HepG2 (cell line): ENCODE measurements around the gene POLR3K. TPM values are rescaled to one million over a fixed set of nuclear protein-coding genes. Genes with fewer than 3 reads are reported as not detected.
A peak's percentile ranks its signal among the peaks of the same experiment; 100 is the strongest.

Experiments
- CAMTA2 ChIP-seq: sonication (generic); formaldehyde crosslinking; IDR thresholded peaks from 2 replicates; pipeline ENCODE4 v1.4.0; 2020; ENCODE audit warnings: mild to moderate bottlenecking, missing genetic modification reagents, borderline replicate concordance
- HIVEP1 ChIP-seq: sonication (generic); formaldehyde crosslinking; IDR thresholded peaks from 2 replicates; pipeline ENCODE4 v1.4.0; 2020; ENCODE audit warnings: mild to moderate bottlenecking, missing genetic modification reagents
- HOXA3 ChIP-seq: sonication (generic); formaldehyde crosslinking; IDR thresholded peaks from 2 replicates; pipeline ENCODE4 v1.5.0; 2020; ENCODE audit warnings: missing genetic modification reagents
- HOXA7 ChIP-seq: sonication (generic); formaldehyde crosslinking; IDR thresholded peaks from 2 replicates; pipeline ENCODE4 v1.8.1; 2022; ENCODE audit warnings: mild to moderate bottlenecking, missing genetic modification reagents, moderate library complexity
- KAT8 ChIP-seq: IDR thresholded peaks from 2 replicates; pipeline ENCODE4 v1.6.1; 2016; ENCODE audit warnings: missing genetic modification reagents, missing compliant biosample characterization
- KLF13 ChIP-seq: sonication (generic); formaldehyde crosslinking; IDR thresholded peaks from 2 replicates; pipeline ENCODE4 v1.4.0; 2020; ENCODE audit warnings: mild to moderate bottlenecking, missing genetic modification reagents
- PHF20 ChIP-seq: sonication (generic); formaldehyde crosslinking; IDR thresholded peaks from 2 replicates; pipeline ENCODE4 v1.5.0; 2020; ENCODE audit warnings: mild to moderate bottlenecking, missing genetic modification reagents
- SAFB2 ChIP-seq: sonication (generic); formaldehyde crosslinking; IDR thresholded peaks from 2 replicates; pipeline ENCODE4 v1.5.1; 2020; ENCODE audit warnings: missing genetic modification reagents, low read depth, mild to moderate bottlenecking, borderline replicate concordance
- SETDB1 ChIP-seq: sonication (generic); formaldehyde crosslinking; IDR thresholded peaks from 2 replicates; pipeline ENCODE4 v1.5.1; 2020; ENCODE audit warnings: missing genetic modification reagents, mild to moderate bottlenecking, borderline replicate concordance
- TBX2 ChIP-seq: sonication (generic); formaldehyde crosslinking; IDR thresholded peaks from 2 replicates; pipeline ENCODE4 v1.5.0; 2020; ENCODE audit warnings: missing genetic modification reagents, mild to moderate bottlenecking, borderline replicate concordance
- ZNF180 ChIP-seq: sonication (generic); formaldehyde crosslinking; IDR thresholded peaks from 2 replicates; pipeline ENCODE4 v1.4.0; 2020; ENCODE audit warnings: low read depth, missing genetic modification reagents, borderline replicate concordance
- ZNF337 ChIP-seq: sonication (generic); formaldehyde crosslinking; IDR thresholded peaks from 2 replicates; pipeline ENCODE4 v1.5.1; 2020; ENCODE audit warnings: missing genetic modification reagents, low read depth, mild to moderate bottlenecking, borderline replicate concordance
- ZNF703 ChIP-seq: sonication (generic); formaldehyde crosslinking; IDR thresholded peaks from 2 replicates; pipeline ENCODE4 v1.5.1; 2020; ENCODE audit warnings: missing genetic modification reagents, mild to moderate bottlenecking, moderate library complexity, borderline replicate concordance
- polyA plus RNA-seq, 8 experiments: library from polyadenylated mRNA; depleted of rRNA in 3 of 8; stranded (reverse) in 7 of 8; unstranded in 1 of 8; fragments of >200 nt; fragmentation: Illumina TruSeq in 4 of 8; extraction: Trizol in 4 of 8; gene quantifications; 2 replicates each; pipeline versions ENCODE4 v1.2.1 to v1.2.3, GENCODE V29; 2011 to 2016; ENCODE audit warnings: low read depth in 4 of 8, missing spikeins in 1 of 8, mixed read lengths in 1 of 8; ENCODE audit not compliant: insufficient read depth in 1 of 8
- total RNA-seq, 5 experiments: library from RNA; depleted of rRNA; stranded (reverse); fragments of >200 nt; fragmentation: Illumina TruSeq; extraction: Trizol; gene quantifications; 2 replicates each; pipeline ENCODE4 v1.2.3, GENCODE V29; 2016; ENCODE audit warnings: low read depth in 1 of 5
- TF ChIP-seq, protein P1 (sequence below): sonication (generic); formaldehyde crosslinking; IDR thresholded peaks from 2 replicates; pipeline ENCODE4 v1.5.1; 2020; ENCODE audit warnings: missing genetic modification reagents, mild to moderate bottlenecking, borderline replicate concordance
- TF ChIP-seq, protein P2 (sequence below): sonication (generic); formaldehyde crosslinking; IDR thresholded peaks from 2 replicates; pipeline ENCODE4 v1.8.1; 2022; ENCODE audit warnings: mild to moderate bottlenecking, missing genetic modification reagents
- TF ChIP-seq, protein P3 (sequence below): IDR thresholded peaks from 2 replicates; pipeline ENCODE4 v1.6.1; 2018; ENCODE audit warnings: missing genetic modification reagents, mild to moderate bottlenecking, missing compliant biosample characterization
- TF ChIP-seq, protein P4 (sequence below): sonication (generic); formaldehyde crosslinking; IDR thresholded peaks from 2 replicates; pipeline ENCODE4 v1.4.0; 2020; ENCODE audit warnings: mild to moderate bottlenecking, missing genetic modification reagents
- TF ChIP-seq, protein P5 (sequence below): sonication (generic); formaldehyde crosslinking; IDR thresholded peaks from 2 replicates; pipeline ENCODE4 v1.5.0; 2020; ENCODE audit warnings: missing genetic modification reagents, mild to moderate bottlenecking, borderline replicate concordance
- TF ChIP-seq, protein P6 (sequence below): sonication (generic); formaldehyde crosslinking; IDR thresholded peaks from 2 replicates; pipeline ENCODE4 v1.5.0; 2020; ENCODE audit warnings: missing genetic modification reagents

The POLR3K gene
- total and polyA plus RNA-seq, 2 of the 13 experiments (the other 11 are each of a cell fraction or from before 2014, with no cell fraction given), result 14.8 to 18.8 TPM

DNA sequence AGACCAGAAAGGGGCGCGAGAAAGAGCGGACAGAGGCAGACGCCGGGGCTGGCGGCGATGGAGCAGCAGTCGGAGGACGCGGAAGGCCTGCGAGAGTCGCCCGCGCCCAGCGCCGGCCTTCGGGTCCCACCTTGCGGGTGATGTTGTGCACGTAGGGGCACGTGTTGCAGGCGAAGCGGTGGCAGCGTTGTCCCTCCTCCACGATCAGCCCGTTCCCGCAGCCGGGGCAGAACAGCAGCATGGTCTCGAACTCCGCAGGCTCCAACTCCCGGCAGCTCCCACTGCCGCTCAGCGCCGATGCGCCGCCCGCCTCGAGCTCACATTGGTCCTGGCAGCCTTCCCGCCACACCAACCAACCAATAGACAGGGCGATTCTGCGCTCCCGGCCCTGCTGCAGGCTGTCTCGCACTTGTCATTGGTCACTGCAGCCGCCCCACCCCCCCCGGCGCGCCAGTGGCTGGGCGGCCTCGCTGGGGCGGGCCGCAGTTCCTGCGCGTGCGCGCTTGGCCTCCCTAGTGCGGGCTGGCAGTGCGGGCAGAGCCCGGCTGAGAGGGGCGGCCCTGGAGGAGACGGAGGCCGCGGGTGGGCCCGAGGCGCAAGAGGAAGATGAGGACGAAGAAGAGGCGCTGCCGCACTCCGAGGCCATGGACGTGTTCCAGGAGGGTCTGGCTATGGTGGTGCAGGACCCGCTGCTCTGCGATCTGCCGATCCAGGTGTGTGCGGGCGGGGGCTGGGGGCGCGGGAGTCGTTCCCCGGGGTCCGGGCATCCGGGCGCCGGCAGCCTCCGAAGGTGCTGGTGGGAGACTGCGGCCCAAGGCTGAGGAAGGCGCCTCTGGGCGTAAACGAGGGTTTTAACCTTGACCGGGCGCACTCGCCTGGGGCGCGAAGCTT, at the start of gene POLR3K, which contains the start of gene SNRNP25 (continued):
- TF ChIP-seq, protein P1, sequence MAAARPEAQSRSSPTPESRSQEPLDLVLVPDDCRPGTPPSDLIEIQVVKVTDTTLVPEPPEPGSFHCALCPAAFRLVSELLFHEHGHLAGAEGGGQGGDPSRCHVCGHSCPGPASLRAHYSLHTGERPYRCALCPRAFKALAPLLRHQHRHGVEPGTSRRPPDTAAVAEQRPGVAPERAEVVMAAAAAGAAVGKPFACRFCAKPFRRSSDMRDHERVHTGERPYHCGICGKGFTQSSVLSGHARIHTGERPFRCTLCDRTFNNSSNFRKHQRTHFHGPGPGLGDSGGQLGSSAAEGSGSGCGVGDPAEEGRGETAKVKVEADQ (CRISPR knock-in tag), result no peak; the same call in 1 of the 2 replicates
- TF ChIP-seq, protein P2, sequence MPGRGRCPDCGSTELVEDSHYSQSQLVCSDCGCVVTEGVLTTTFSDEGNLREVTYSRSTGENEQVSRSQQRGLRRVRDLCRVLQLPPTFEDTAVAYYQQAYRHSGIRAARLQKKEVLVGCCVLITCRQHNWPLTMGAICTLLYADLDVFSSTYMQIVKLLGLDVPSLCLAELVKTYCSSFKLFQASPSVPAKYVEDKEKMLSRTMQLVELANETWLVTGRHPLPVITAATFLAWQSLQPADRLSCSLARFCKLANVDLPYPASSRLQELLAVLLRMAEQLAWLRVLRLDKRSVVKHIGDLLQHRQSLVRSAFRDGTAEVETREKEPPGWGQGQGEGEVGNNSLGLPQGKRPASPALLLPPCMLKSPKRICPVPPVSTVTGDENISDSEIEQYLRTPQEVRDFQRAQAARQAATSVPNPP (CRISPR knock-in tag), result no peak
- TF ChIP-seq, protein P3, sequence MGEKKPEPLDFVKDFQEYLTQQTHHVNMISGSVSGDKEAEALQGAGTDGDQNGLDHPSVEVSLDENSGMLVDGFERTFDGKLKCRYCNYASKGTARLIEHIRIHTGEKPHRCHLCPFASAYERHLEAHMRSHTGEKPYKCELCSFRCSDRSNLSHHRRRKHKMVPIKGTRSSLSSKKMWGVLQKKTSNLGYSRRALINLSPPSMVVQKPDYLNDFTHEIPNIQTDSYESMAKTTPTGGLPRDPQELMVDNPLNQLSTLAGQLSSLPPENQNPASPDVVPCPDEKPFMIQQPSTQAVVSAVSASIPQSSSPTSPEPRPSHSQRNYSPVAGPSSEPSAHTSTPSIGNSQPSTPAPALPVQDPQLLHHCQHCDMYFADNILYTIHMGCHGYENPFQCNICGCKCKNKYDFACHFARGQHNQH (CRISPR knock-in tag), result 0 out of 2 replicates have a peak, but pooled peaks have one; percentile 3
- TF ChIP-seq HOXA3 (CRISPR knock-in tag) (peak; percentile 45; the same call in 1 of the 2 replicates), ZNF703 (CRISPR knock-in tag) (peak; percentile 80; the same call in 1 of the 2 replicates), SAFB2 (CRISPR knock-in tag) (0 out of 2 replicates have a peak, but pooled peaks have one; percentile 85), HIVEP1 (CRISPR knock-in tag) (0 out of 2 replicates have a peak, but pooled peaks have one; percentile 2), KAT8 (CRISPR knock-in tag) (0 out of 2 replicates have a peak, but pooled peaks have one; percentile 51), HOXA7 (CRISPR knock-in tag) (0 out of 2 replicates have a peak, but pooled peaks have one; percentile 8), ZNF180 (CRISPR knock-in tag) (no peak), KLF13 (CRISPR knock-in tag) (peak; percentile 3; the same call in 1 of the 2 replicates), TBX2 (CRISPR knock-in tag) (peak; percentile 89), PHF20 (CRISPR knock-in tag) (peak; percentile 71), ZNF337 (no peak), CAMTA2 (0 out of 2 replicates have a peak, but pooled peaks have one; percentile 9), SETDB1 (CRISPR knock-in tag) (no peak)
- TF ChIP-seq, protein P4, sequence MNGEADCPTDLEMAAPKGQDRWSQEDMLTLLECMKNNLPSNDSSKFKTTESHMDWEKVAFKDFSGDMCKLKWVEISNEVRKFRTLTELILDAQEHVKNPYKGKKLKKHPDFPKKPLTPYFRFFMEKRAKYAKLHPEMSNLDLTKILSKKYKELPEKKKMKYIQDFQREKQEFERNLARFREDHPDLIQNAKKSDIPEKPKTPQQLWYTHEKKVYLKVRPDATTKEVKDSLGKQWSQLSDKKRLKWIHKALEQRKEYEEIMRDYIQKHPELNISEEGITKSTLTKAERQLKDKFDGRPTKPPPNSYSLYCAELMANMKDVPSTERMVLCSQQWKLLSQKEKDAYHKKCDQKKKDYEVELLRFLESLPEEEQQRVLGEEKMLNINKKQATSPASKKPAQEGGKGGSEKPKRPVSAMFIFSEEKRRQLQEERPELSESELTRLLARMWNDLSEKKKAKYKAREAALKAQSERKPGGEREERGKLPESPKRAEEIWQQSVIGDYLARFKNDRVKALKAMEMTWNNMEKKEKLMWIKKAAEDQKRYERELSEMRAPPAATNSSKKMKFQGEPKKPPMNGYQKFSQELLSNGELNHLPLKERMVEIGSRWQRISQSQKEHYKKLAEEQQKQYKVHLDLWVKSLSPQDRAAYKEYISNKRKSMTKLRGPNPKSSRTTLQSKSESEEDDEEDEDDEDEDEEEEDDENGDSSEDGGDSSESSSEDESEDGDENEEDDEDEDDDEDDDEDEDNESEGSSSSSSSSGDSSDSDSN (CRISPR knock-in tag), result peak; percentile 87
- TF ChIP-seq, protein P5, sequence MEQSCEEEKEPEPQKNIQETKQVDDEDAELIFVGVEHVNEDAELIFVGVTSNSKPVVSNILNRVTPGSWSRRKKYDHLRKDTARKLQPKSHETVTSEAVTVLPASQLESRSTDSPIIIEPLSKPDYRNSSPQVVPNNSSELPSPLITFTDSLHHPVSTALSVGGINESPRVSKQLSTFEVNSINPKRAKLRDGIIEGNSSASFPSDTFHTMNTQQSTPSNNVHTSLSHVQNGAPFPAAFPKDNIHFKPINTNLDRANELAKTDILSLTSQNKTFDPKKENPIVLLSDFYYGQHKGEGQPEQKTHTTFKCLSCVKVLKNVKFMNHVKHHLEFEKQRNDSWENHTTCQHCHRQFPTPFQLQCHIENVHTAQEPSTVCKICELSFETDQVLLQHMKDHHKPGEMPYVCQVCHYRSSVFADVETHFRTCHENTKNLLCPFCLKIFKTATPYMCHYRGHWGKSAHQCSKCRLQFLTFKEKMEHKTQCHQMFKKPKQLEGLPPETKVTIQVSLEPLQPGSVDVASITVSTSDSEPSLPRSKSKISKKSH (CRISPR knock-in tag), result peak; percentile 86; the same call in 1 of the 2 replicates
- TF ChIP-seq, protein P6, sequence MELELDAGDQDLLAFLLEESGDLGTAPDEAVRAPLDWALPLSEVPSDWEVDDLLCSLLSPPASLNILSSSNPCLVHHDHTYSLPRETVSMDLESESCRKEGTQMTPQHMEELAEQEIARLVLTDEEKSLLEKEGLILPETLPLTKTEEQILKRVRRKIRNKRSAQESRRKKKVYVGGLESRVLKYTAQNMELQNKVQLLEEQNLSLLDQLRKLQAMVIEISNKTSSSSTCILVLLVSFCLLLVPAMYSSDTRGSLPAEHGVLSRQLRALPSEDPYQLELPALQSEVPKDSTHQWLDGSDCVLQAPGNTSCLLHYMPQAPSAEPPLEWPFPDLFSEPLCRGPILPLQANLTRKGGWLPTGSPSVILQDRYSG, result no peak
